Measurements from ENCODE around the gene CAMTA1.

Gene CAMTA1

DNA sequence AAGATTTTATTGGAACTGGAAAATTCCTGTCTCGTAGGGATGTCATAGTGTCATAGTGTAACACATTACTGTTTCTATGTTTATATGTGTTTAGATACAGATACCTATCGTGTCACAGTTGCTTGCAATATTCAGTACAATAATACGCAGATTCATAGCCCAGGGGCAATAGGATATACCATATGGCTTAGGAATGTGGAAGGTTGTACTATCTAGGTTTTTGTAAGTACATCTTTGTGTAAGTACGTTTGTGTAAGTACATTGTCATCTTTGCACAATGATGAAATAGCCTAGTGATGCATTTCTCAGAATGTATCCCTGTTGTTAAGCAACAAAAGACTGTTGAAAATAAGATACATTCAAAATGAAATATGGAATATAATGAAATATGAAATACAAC is 68.9 kb downstream of the CAMTA1 start:
- H3K4me3 ChIP-seq (ENCODE audit: control insufficient read depth, low read depth, low read length): no peak overlapping the region
- no peak for DNase-seq (ENCODE audit: low read depth)
- TF ChIP-seq, protein P1, sequence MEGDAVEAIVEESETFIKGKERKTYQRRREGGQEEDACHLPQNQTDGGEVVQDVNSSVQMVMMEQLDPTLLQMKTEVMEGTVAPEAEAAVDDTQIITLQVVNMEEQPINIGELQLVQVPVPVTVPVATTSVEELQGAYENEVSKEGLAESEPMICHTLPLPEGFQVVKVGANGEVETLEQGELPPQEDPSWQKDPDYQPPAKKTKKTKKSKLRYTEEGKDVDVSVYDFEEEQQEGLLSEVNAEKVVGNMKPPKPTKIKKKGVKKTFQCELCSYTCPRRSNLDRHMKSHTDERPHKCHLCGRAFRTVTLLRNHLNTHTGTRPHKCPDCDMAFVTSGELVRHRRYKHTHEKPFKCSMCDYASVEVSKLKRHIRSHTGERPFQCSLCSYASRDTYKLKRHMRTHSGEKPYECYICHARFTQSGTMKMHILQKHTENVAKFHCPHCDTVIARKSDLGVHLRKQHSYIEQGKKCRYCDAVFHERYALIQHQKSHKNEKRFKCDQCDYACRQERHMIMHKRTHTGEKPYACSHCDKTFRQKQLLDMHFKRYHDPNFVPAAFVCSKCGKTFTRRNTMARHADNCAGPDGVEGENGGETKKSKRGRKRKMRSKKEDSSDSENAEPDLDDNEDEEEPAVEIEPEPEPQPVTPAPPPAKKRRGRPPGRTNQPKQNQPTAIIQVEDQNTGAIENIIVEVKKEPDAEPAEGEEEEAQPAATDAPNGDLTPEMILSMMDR (conservative IDR thresholded peaks at IDR 0.05; ENCODE audit: control insufficient read depth, insufficient read depth, low read depth, low read length): no peak

DNA sequence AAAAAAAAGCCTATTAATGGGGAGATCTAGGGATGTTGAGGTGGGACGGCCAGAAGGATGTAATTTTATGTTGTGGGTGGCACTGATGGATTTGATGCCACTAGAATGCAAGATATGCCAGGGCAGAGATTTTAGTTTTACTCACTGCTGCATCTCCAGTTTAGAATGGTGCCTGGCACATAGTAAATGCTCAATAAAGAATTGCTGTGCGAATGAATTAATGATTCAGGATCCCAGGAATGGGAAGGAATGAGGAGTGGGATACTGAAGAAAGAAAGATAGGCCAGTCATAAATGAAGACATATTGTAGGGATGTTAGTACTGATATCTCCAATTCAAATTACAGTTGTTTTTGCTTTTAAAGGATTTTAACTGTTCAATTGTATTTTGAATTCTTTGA is 72.6 kb downstream of the CAMTA1 start:
- TF ChIP-seq, protein P1 (conservative IDR thresholded peaks at IDR 0.05; ENCODE audit: control insufficient read depth, insufficient read depth, low read depth, low read length): no peak
- no peak for DNase-seq (ENCODE audit: low read depth)
- no peak overlapping the region for H3K4me3 ChIP-seq (ENCODE audit: control insufficient read depth, low read depth, low read length)

DNA sequence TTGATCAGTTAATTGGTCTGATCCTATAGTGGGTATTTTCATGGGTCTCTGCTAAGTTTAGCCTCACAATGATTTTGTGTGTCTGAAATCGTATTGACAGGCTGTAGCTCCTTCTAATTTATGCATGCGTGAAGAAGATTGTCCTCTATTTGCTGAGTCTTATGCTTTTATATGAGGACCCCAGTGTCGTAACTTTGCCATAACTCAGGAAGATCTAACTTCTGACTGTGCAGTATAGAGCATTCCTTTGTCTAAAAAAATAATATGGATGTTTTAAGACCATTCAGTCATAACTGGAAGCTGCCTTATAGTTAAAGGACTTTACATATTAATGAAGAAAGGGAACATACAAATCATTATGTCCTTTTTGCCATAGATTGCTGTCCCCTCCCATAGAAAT is 73.3 kb downstream of the CAMTA1 start:
- DNase-seq (ENCODE audit: low read depth): no peak
- no peak overlapping the region for H3K4me3 ChIP-seq (ENCODE audit: control insufficient read depth, low read depth, low read length)
- TF ChIP-seq, protein P1 (conservative IDR thresholded peaks at IDR 0.05; ENCODE audit: control insufficient read depth, insufficient read depth, low read depth, low read length): no peak

DNA sequence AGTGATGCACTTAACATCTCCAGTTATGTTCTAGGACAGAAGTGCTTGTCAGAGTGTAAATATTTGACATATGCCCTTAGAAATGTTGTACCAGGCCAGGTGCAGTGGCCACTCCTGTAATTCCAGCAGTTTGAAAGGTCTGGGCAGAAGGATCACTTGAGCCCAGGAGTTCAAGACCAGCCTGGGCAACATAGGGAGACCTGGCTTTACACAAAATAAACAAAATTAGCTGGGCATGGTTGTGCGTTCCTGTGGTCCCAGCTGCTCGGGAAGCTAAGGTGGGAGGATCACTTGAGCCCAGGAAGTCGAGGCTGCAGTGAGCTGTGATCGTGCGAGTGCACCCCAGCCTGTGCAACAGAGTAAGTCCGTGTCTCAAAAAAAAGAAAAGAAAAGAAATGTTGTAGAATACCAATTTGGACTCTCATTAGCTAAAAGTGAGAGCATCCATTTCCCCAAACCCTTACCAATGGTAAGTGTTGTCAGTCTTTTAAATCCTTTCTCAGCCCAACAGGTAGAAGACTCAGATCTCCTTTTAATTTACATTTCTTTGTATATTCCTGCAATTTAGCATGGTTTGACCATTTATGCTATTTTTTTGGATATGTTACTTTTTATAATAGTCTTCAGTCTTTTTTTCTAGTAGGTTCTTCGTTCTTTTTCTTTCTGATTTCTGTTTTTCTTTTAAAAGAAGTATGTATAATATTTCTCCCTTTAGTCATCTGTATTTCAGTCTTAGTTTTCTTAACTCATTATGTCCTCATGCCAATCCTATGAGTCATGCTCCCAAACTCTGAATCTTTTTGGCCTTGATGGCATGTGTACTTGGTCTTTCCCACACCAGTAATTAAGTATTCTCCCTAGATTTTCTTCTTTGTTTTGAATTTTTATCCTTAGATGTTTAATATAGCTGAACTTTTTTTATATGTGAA is 74.4 kb downstream of the CAMTA1 start:
- peak overlapping the region; percentile 35 for H3K4me3 ChIP-seq (ENCODE audit: control insufficient read depth, low read depth, low read length)
- peak; percentile 98 for DNase-seq (ENCODE audit: low read depth)

DNA sequence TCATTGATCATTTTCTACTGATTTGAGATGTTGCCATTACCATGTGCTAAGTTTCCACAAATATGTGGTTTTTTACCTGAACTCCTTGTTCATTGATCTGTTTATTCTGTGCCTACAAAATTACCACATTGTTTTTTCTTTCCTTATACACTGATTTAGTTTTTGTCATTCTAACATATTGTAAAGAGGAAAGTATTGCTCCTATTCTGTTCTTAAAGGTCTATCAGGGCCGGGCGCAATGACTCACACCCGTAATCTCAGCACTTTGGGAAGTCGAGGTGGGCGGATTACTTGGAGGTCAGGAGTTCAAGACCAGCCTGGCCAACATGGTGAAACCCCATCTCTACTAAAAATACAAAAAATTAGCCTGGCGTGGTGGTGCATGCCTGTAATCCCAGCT is 75.1 kb downstream of the CAMTA1 start:
- TF ChIP-seq, protein P1 (conservative IDR thresholded peaks at IDR 0.05; ENCODE audit: control insufficient read depth, insufficient read depth, low read depth, low read length): no peak
- no peak overlapping the region for H3K4me3 ChIP-seq (ENCODE audit: control insufficient read depth, low read depth, low read length)
- DNase-seq (ENCODE audit: low read depth): peak; percentile 67

More for the DNA sequence above, 74.4 kb downstream of the CAMTA1 start:
- TF ChIP-seq, protein P1 (conservative IDR thresholded peaks at IDR 0.05; ENCODE audit: control insufficient read depth, insufficient read depth, low read depth, low read length): no peak

DNA sequence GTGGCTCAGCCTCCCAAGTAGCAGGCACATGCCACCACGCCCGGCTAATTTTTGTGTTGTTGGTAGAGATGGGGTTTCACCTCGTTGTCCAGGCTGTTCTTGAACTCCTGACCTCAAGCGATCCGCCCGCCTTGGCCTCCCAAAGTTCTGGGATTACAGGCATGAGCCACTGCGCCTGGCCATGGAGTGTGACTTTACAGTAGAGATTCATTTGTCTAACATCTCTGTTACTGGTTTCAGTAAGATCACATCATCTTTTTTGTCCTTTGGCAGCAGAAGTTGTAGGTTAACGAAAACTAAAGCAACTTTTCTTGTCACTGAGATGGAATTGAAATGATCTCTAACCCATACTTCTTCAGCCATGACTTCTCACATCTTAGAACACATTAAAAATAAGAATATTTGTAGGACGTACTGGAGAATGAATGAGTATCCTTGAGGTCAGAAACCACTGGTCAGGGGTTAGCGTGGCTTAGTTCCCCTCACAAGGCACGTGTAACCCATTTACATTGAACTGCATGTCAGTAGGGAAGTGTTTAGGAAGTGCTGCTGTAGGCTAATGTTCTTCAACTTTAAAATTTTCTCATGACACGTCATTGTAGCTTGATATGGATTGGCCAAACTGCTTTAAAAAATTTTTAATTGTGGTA is 75.9 kb downstream of the CAMTA1 start:
- DNase-seq (ENCODE audit: low read depth): no peak
- TF ChIP-seq, protein P1 (conservative IDR thresholded peaks at IDR 0.05; ENCODE audit: control insufficient read depth, insufficient read depth, low read depth, low read length): no peak
- no peak overlapping the region for H3K4me3 ChIP-seq (ENCODE audit: control insufficient read depth, low read depth, low read length)

All from fibroblast of mammary gland (primary cell).